GM21825 (cell line): ENCODE results near the gene LY6G6C.

Experiments used
- ATAC-seq: cut with Tn5 transposase; IDR thresholded peaks from one replicate; pipeline ENCODE4 v1.9.1; 2021; ENCODE audit warnings: mild to moderate bottlenecking, moderate library complexity; ENCODE audit not compliant: unreplicated experiment

Gene LY6G6C, protein sequence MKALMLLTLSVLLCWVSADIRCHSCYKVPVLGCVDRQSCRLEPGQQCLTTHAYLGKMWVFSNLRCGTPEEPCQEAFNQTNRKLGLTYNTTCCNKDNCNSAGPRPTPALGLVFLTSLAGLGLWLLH

DNA sequence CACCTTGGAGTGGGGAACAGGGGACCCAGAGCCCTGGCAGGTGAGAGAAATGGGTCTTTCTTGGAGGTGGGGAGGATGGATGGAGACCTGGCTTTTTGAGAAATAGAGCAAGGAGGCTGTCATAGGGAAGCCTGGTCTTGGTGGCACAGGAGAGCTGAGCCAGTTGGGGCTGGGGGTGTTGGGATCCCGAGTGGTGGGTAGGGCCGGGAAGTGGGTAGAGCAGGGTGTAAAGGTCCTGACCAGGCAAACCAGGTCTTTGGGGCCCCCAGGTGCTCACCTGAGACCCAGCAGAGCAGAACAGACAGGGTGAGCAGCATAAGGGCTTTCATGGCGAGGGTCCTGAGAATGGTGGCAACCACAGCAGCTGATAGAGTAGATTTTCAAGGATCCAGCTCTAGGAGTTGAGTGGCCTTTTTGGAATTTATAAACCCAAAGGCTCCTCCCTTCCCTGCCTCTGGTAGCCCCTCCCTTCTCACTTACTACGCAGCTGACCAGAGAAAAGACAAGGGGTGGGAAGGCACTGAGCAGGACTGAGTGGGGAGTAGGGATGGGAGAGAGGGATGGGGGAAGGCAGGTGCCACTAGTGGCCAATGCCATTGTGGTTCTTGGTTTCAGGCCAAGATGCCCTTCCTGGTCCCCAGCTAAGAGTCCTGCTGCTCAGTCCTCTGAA is at the start of gene LY6G6C:
Gene LY6G6C (minus strand): TSS at position 396 of the 670 bp plus-strand sequence. CDS start 67 bp downstream, at position 329.
- no peak for ATAC-seq

DNA sequence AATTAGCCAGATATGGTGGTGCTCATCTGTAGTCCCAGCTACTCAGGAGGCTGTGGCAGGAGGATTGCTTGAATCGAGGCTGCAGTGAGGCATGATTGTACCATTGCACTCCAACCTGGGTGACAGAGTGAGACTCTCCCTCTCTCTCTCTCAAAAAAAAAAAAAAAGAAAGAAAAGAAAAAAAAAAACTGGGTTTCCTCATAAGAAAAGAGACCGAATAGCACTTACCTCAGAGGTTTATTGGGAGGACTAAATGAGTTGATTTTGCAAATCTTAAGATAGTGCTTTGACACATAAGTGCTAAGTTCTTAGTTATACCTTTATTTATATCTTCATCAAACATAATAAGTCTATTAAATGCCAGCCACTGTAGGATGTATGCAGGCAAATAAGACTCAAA is 49.3 kb upstream of the LY6G6C start:
- ATAC-seq = no peak

DNA sequence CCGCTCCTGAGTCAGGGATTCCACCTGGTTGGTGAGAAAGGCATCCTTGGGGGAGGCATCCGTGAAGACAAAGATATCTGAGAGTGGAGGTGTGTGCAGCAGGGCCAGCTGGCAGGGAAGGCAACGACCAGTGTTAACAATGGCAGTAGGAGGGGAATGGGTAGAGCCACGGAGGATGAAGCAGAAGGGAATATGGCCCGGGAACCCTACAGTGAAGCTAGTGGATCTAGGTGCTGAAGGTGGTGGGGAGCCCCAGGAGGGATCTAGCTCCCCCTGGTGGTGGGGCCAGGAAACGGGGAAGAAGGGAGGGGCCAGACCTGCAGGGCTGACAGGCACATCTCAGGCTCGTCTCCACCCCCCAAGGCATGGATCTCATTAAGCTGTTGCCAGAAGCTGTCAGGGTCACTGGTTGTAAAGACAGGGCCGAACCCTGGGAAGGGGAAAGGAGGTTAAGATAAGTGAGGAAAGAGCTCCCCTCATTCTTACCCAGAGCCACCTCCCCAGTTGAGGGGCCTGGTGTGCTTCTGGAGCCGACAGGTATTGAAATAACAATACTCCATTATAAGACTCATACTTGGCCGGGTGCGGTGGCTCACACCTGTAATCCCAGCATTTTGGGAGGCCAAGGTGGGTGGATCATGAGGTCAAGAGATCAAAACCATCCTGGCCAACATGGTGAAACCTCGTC is 48.3 kb upstream of the LY6G6C start:
- ATAC-seq = no peak

DNA sequence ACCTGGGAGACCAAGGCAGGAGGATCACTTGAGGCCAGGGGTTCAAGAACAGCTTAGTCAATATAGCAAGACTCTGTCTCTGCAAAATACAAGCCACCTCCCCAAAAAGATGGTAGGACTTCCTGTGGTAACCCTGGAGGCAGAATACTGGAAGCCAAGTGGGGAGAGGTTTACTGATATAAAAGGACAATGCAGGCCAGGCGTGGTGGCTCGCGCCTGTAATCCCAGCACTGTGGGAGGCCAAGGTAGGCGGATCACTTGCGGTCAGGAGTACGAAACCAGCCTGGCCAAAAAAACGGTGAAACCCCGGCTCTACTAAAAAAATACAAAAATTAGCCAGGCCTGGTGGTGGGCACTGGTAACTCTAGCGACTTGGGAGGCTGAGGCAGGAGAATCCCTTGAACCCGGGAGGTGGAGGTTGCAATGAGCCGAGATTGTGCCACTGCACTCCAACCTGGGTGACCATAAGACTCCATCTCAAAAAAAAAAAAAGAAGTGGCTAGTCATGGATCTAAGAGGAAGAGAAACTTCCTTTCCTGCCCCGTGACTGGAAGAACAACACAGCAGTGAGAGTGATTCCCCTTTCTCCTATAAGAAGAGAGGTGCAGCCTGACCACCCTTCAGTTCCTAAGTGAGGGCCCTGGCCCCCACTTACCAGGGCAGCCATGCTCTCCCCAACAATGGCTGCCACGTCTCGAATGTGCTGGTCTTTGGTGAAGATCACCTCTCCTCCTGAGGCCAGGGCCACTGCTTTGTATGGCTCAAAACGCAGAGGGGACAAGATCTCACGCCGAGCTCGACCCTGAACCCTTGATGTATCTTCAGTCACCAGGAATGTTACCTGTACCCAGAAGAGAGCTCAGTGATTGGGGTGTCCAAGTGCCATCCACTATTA is 47.1 kb upstream of the LY6G6C start:
- no peak for ATAC-seq

DNA sequence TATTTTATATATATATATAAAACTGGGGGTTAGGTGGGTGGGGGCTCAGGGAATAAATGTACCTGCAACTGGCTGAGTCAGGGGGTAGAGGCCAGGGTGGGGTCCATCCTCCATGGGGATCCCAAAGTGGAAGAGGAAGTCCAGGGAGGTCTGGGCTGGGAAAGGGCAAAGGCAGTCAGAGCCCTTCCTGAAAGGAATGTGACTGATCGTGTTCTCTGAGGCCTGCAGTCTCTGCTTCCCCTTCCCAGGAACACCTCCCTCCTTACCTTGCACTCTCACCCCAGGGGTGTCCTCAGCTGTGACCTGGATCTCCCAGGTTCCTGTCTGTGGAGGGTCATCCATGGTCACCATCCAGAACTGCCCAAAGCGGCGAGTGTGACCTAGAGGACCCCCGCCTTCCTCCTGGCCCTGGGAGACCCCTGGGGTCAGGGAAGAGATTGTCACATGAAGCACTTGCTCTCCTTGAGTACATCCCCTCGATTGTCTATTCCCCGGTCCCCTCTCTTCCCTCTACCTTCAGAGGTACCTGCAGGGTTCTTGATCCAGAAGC is 45.6 kb upstream of the LY6G6C start:
- ATAC-seq = no peak

DNA sequence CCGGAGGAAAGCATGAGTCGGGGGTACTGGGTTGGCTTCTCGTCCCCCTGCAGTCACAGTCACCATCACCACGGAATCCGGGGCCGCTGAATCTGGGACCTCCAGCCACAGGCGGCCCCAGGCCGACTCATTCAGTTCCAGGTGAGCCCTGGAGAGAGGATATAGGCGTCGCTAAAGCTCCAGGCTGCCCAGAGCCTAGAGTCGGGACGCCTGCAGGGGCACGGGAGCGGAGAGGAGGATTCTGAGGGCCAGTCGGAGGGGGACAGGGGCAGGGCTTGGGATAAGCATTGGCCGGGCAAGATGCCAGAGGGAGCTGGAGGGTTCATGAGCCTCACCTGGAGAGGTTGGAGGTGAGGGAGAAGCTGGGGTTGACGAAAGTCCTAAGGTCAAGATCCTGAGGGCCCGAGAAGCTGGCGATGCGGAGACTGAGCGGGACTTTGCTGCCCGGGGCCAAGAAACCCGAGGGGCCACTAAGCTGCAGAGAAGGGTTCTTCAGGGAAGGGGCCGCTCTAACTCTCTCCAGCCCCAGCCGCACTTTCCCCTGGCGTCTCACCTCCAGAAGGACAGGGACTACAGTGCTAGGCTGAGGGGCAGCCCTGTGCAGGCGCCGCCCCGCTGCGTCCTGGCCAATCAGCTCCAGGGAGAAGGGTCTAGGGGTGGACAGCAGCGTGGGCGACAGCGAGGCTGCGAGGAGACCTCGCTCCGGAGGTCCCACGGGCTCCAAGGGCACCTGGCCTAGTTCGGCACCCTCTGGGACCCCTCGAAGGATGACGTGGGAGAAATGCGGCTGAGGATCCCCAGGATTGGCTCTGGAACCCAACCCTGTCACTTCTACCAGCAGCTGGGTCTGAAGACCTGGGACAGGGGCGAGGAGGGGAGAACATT is 44.6 kb upstream of the LY6G6C start:
- no peak for ATAC-seq

DNA sequence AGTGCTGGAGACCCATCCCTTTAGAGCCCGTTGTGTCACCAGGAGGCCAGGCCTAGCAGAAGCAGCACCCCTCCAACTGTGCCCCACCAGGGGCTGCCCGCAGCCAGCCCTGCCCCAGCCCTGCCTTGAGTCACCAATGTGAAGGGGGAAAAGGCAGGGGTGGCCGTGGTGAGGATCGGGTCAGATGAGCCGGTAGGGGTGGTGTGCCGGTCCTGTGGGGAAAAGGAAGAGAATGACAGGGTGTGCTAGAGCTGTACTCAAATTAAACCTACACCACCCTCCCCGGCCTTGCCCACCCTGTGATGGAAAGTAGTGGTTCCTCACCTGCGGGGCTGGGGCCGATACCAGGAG is 44.0 kb upstream of the LY6G6C start:
- ATAC-seq = no peak

DNA sequence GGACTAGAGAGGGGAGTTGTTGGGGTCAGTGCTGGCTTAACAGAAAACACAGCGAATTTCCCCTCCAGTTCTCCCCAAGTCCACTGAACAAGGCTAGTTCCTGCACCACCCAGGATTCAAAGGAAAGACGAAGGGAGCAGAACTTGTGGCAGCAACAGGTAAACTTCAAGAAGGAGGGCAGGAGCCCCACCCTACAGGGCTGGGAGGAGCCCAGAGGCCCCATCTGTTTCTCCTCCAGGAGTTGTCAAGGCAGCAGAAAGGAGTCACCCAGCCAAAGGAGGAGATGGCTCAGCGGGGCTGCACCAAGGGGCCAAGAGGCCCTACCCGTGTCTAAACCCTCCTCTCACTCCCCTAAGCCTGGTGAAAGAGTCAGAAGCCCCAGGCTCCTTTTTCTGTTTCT is 42.7 kb upstream of the LY6G6C start:
- ATAC-seq = no peak

DNA sequence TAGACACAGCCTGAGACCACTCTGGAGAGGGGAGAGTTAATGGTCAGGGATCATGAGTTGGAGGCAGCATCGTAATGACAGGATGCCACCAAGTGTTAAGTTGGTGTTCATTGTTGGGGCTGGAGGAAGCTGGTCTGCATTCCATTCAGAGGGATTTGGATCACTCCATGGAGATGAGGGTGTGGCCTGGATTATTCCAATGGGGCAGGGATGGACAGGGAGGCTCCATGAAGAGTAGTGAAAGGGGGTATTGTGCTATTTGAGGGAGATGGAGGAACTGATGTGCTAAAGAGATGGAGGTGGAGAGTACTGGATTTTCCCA is 42.0 kb upstream of the LY6G6C start:
- no peak for ATAC-seq

DNA sequence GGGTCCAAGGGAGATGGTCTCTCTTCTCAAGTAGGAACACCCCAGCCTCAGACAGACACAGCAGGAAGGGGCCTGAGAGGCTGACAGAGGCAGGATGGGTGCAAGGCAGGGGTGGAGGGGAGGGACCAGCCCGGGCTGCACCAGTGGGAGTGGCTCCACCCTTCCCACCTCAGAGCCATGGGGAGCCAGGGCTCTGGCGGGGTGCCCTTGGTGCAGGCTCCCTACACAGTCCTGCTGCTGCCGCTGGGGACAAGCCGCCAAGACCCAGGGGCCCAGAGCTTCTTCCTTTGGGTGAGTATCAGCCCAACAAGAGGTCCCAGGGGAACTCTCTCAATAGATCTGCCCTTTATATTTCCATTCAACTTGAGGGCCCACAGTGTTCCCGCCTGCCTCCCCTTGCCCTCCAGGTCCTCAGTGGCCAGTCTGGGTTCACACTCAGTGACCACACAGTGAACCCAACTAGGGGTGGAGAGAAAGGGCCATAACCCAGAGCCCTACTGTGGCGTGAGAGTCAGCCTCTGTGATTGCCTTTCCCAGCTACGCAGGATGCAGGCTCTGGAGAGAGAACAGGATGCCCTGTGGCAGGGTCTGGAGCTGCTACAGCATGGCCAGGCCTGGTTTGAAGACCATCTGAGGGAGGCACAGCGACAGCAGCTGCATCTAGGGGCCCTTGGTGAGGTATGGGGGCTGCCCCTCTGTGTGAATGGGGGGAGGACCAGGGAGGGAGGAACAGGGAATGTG is 41.5 kb upstream of the LY6G6C start:
- no peak for ATAC-seq

DNA sequence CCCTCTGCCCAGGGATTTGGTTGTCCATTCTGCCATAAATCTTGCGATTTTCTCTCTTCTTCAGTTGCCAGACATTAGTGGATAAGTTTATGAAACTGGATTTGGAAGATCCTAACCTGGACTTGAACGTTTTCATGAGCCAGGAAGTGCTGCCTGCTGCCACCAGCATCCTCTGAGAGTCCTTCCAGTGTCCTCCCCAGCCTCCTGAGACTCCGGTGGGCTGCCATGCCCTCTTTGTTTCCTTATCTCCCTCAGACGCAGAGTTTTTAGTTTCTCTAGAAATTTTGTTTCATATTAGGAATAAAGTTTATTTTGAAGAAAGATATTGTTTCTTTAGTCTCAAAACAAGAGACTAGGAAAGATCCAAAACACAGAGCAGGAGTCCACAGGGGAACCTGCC is 40.8 kb upstream of the LY6G6C start, which contains the start of gene SAPCD1:
Gene SAPCD1 (plus strand): TSS at position 301 of the 400 bp plus-strand sequence. CDS start 399 bp downstream, outside the sequence.
- ATAC-seq = no peak

DNA sequence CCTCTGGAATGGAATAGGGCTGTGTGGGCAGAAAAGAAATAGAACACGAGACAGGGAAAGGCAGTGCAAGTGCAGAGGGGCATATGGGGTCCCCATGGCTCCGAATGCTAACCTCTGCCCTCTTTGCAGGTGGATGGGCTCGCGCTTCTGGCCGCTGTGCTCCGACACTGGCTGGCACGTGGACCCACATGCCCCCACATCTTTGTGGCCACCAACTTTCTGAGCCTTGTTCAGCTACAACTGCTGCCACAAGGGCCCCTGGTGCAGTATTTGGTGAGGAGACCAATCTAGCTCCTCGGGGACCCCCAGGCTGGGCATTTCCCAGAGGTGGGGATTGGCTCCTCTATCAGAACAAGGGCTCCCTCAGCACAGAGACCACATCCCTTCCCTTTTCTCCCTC is 39.8 kb upstream of the LY6G6C start:
- no peak for ATAC-seq

DNA sequence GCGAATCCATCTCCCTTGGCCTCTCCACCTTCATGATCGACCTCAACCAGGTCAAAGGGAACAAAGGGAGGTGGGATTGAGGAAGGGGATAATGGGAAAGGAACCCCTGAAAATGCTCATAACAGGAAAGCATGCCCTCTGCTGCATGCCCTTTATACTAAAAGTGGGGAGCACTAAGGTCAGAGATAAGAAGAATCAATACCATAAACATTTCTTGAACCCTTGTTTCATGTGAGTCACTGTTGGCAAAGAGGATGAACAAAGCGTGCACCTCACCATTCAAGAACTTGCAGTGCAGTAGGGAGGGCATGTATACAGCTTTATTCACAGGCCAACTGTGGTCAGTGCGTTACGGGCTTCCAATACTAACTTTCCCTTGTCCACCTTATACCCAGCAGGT is 39.2 kb upstream of the LY6G6C start:
- no peak for ATAC-seq

DNA sequence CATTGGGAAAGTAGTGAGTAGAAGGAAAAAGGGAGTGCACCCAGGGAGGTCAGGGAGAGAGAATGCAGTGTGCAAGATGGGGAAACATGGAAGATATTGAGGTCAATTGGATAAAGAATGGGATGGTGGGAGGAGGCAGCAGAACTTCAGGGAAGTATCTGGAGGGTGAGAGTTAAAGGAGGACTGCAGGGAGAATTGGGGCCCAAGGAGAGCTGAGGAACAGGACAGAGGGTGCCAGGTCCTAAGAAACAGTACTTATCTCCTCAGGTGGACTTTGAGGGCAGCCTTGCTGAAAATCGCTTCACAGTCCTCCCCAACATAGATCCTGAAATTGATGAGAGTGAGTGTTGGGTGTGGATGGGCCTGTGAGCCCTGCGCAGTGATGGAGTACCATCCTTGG is 36.7 kb upstream of the LY6G6C start:
- ATAC-seq = no peak

DNA sequence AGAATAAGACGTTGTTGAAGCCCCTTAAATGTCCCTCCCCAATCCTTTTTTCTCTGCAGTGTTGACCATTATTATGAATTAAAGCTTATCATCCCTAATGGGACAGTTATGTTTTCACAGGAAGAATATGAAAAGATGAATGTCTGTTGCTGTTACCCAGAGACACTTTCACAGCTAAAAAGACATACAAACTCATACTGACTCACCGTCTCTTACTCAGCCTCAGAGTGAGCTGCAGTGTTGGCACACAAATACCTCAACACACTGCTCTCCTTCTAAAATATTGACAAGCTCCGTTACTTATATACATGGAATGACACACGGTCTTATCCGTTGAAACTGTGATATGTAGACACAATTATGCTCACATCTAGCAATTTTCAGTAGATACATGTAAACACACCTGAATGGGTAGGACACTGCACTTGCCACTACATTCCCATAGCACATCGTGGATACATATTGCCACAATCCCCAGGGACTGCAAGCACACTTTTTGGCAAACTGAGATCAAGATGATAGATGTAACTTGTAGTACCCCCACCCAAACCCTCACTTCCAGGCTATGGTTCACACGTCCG is 31.3 kb upstream of the LY6G6C start:
- no peak for ATAC-seq

DNA sequence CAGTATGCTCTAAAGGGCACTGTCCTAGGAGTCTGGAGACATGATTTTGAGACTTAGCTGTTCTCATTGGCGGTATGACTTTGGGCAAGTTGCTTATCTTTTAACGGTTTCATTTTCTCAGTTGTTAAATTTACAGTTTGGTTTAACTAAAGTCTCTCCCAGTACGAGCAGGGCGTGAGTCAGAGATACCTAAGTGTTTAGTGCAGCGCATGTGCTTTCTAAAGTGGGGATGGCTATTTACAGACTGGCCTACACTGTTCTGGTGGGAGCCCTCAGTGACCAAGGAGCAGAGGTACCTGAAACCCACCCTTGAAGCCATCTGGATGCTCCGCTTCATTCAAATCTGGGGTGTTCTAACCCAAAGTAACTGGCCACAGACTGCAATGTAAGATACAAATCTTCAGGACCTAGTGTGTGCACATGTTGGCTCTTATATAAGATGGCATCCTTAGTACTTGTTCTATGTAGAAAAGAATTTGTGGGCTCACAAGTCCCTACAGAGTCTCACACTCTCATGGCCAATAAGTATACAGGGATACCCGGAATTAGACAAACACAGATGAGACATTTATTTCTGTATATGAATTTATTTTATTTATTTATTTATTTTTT is 29.0 kb upstream of the LY6G6C start:
- ATAC-seq = no peak

DNA sequence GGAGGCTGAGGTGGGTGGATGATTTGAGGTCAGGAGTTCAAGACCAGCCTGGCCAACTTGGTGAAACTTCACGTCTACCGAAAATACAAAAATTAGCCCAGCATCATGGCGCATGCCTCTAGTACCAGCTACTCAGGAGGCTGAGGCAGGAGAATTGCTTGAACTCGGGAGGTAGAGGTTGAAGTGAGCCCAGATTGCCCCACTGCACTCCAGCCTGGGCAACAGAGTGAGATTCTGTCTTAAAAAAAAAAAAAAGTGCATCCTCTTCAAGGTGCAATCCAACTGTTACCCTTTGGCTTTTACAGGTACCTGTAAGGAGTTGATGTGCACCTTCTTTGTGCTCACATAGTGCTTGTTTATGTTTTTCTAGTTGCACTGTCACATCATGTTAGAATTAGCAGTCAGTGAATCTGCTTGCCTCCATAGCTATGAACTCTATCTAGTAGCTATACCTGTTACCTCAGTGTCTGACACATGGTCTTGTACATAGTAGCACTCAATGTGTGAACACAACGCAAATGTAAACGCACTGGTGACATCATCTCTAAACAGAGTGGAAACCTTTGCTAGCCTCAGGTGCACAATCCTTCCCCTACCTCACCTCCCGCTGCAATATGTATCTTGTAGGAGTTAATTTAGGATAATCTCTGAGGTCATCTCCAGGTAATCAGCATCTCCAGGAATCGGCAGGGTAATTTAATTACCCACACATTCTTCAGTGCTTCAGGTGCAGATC is 27.9 kb upstream of the LY6G6C start:
- ATAC-seq = no peak

DNA sequence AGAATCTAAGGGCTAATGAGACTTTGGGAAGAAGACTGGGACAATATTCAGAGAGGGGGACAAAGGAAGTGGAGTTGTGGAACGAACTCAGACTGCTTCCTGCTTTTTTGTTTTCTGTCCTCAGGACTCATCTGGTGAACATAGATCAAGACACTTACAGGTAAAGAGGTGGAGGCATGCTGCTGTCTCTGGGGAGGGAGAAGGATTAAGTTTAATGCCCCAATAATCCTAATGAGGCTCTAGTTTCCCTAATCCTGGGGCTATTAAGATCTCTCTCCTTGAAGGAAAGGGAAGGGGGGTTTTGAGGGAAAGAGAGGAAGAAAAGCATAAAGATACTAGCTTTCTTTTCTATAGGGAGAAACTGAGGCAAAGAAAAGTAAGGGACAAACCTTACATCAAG is 22.9 kb upstream of the LY6G6C start:
- ATAC-seq = no peak
